DND-41 (cell line): ENCODE measurements around the gene OPCML.

Experiments used
- ATAC-seq: fragments of 200-7000 bp; cut with Tn5 transposase; 3 replicates; pipeline ENCODE4 v1.9.1; 2021; ENCODE audit warnings: low read depth; ENCODE audit not compliant: insufficient read depth
- DNase-seq: peaks from one replicate; pipeline ENCODE4 v3.0.0-alpha.2; 2020
- H2AFZ ChIP-seq: 2 replicates; pipeline ENCODE4 v1.6.0; 2012; ENCODE audit warnings: low read depth, low read length
- H3K27ac ChIP-seq: 2 replicates; pipeline ENCODE4 v1.5.1; 2012; ENCODE audit warnings: low read length, inconsistent platforms
- H3K27me3 ChIP-seq: fragments of 200-600 bp; sonication (generic); 2 replicates; pipeline ENCODE4 v1.6.0; 2012; ENCODE audit warnings: low read length, mild to moderate bottlenecking, inconsistent platforms; ENCODE audit not compliant: insufficient read depth, poor library complexity
- H3K36me3 ChIP-seq: 2 replicates; pipeline ENCODE4 v1.5.1; 2012; ENCODE audit warnings: low read length, inconsistent platforms; ENCODE audit not compliant: insufficient read depth
- H3K4me1 ChIP-seq: 2 replicates; pipeline ENCODE4 v1.5.1; 2012; ENCODE audit warnings: mild to moderate bottlenecking, low read length; ENCODE audit not compliant: insufficient read depth
- H3K4me2 ChIP-seq: 2 replicates; pipeline ENCODE4 v1.6.0; 2012; ENCODE audit warnings: mild to moderate bottlenecking, moderate library complexity, low read length, inconsistent platforms; ENCODE audit not compliant: insufficient read depth
- H3K4me3 ChIP-seq, 2 experiments: fragments of 200-600 bp in 1 of 2; shearing (Covaris generic) in 1 of 2; 2 replicates each; pipeline ENCODE4 v1.5.1; 2012 to 2016; ENCODE audit warnings: inconsistent platforms in 2 of 2, low read length in 2 of 2, mild to moderate bottlenecking in 2 of 2, low read depth in 1 of 2, moderate library complexity in 1 of 2
- H3K79me2 ChIP-seq: 2 replicates; pipeline ENCODE4 v1.6.0; 2012; ENCODE audit warnings: low read length, inconsistent platforms; ENCODE audit not compliant: insufficient read depth
- H3K9ac ChIP-seq: 2 replicates; pipeline ENCODE4 v1.6.0; 2012; ENCODE audit warnings: low read depth, mild to moderate bottlenecking, inconsistent platforms, low read length, moderate library complexity
- H3K9me3 ChIP-seq: 2 replicates; pipeline ENCODE4 v1.5.1; 2012; ENCODE audit warnings: low read length, moderate library complexity, mild to moderate bottlenecking, inconsistent platforms; ENCODE audit not compliant: insufficient read depth, severe bottlenecking
- H4K20me1 ChIP-seq: 2 replicates; pipeline ENCODE4 v1.6.0; 2012; ENCODE audit warnings: low read length; ENCODE audit not compliant: insufficient read depth
- CTCF ChIP-seq: IDR thresholded peaks from 2 replicates; pipeline ENCODE4 v1.5.1; 2012; ENCODE audit warnings: borderline replicate concordance, low read length, moderate library complexity, mild to moderate bottlenecking; ENCODE audit not compliant: poor library complexity, severe bottlenecking; ENCODE audit errors: extremely low read depth
- EZH2 ChIP-seq: IDR thresholded peaks from 3 replicates; pipeline ENCODE4 v1.6.1; 2012; ENCODE audit warnings: borderline replicate concordance, low read depth, mild to moderate bottlenecking, moderate library complexity, low read length, inconsistent platforms; ENCODE audit not compliant: severe bottlenecking

OPCML gene

GRCh38 chr11:133014337-133014736 is 518.0 kb downstream of the OPCML start:
- no peaks in the 10 kb centered on the region for H3K4me1 ChIP-seq
- no peaks in the 10 kb centered on the region for H4K20me1 ChIP-seq
- H3K4me3 ChIP-seq: no peak overlapping the region
- no peak overlapping the region for H3K4me2 ChIP-seq
- H3K9ac ChIP-seq: no peak overlapping the region
- no peak overlapping the region for H3K27ac ChIP-seq
- ATAC-seq: no peak
- no peak for TF ChIP-seq EZH2
- no peak for TF ChIP-seq CTCF
- no peaks in the 10 kb centered on the region for H3K79me2 ChIP-seq
- peaks cover 8% of the 10 kb centered on the region for H3K27me3 ChIP-seq
- no peaks in the 10 kb centered on the region for H3K36me3 ChIP-seq
- DNase-seq: no peak
- H2AFZ ChIP-seq: no peak overlapping the region
- no peaks in the 10 kb centered on the region for H3K9me3 ChIP-seq

- Histone ChIP-seq H2AFZ (no peak overlapping the region), H3K27ac (no peak overlapping the region), H3K27me3 (peaks cover 10% of the 10 kb centered on the region), H4K20me1 (no peaks in the 10 kb centered on the region), H3K4me1 (no peaks in the 10 kb centered on the region), H3K4me2 (no peak overlapping the region), H3K4me3 (no peak overlapping the region), H3K36me3 (no peaks in the 10 kb centered on the region), H3K9ac (no peak overlapping the region), H3K9me3 (no peaks in the 10 kb centered on the region), H3K79me2 (no peaks in the 10 kb centered on the region)
- no peak for DNase-seq
- ATAC-seq: no peak
- TF ChIP-seq EZH2 (no peak), CTCF (no peak)
Measured at GRCh38 chr11:133012803-133013202, 519.5 kb downstream of the OPCML start.

DNA sequence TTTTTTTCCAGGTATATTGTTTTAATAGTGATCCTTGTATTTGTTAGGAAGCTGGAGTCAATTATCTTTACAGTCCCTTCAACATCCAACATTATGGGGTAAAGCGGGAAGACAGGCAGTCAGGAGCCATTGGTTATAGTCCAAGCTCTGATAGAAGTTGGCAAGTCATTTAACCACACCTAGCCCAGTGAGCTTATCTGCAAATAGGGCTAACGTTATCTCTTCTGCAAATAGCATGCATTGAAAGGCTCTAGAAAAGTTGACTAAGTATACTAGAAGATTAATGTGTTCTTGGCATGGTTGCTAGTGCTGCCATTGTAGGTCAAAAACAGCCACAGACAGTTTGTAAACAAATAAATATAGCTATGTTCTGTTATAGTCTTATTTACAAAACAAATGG is 520.7 kb downstream of the OPCML start:
- Histone ChIP-seq H3K36me3 (no peaks in the 10 kb centered on the region), H3K9me3 (peaks cover under 1% of the 10 kb centered on the region), H3K4me1 (no peaks in the 10 kb centered on the region), H3K27me3 (peaks cover 10% of the 10 kb centered on the region), H2AFZ (no peak overlapping the region), H3K9ac (no peak overlapping the region), H3K79me2 (no peaks in the 10 kb centered on the region), H3K4me2 (no peak overlapping the region), H3K27ac (no peak overlapping the region), H4K20me1 (no peaks in the 10 kb centered on the region), H3K4me3 (no peak overlapping the region)
- TF ChIP-seq CTCF (no peak), EZH2 (no peak)
- DNase-seq (no peak), ATAC-seq (no peak)

- no peaks in the 10 kb centered on the region for H3K36me3 ChIP-seq
- H4K20me1 ChIP-seq: no peaks in the 10 kb centered on the region
- H3K4me3 ChIP-seq: no peak overlapping the region
- no peak overlapping the region for H3K27ac ChIP-seq
- H3K4me1 ChIP-seq: no peaks in the 10 kb centered on the region
- no peaks in the 10 kb centered on the region for H3K79me2 ChIP-seq
- TF ChIP-seq CTCF (no peak), EZH2 (no peak)
- H3K4me2 ChIP-seq: no peak overlapping the region
- ATAC-seq (no peak), DNase-seq (no peak)
- H3K9ac ChIP-seq: no peak overlapping the region
- H3K9me3 ChIP-seq: peaks cover 10% of the 10 kb centered on the region
- no peak overlapping the region for H2AFZ ChIP-seq
- H3K27me3 ChIP-seq: peaks cover 6% of the 10 kb centered on the region
Measured at GRCh38 chr11:133007027-133007584, 525.2 kb downstream of the OPCML start.
